ENCODE measurements around the gene ARL2BP. TPM values are rescaled to one million over a fixed set of nuclear protein-coding genes. Genes with fewer than 3 reads are reported as not detected.

Gene ARL2BP
- total and polyA plus RNA-seq, 2 donors (not counting 1 experiment from before 2014, with no cell fraction given) = 32.5 to 38.8 TPM

DNA sequence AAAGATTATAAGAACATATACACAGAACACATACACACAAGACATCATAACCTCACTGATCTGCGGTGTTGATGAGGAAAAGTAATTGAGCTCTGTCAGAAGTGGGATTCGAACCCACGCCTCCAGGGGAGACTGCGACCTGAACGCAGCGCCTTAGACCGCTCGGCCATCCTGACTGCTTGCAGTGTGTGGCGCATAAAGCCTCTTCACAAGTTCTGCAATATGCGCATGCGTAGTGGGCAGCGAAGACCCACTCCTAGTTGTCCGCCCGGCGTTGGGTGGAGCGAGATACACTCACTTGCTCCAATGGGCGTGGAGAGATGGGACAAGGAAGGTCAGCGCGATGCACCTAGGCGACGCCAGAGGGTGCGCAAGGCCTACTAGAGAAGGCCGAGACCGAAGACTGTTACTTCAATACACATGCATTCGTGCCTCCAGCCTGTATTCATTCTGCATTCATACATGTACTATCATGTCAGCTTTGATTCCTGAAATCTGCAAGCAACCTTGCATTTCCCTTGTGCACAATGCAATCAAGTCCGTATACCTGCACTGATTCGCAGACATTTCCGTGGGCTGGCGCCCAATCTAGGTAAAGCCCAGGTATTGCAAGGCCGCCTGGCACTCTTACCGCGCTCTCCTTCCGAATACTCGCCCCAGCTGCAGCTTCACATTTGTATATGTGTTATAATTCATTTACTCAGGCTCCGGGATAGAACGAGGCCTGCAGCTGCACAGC, 55.5 kb downstream of the ARL2BP start:
- no peaks in the 10 kb centered on the region for H4K20me1 ChIP-seq (ENCODE audit: control insufficient read depth, insufficient read depth, low read length, poor library complexity, severe bottlenecking)
- CTCF ChIA-PET = interaction anchor here (0.6 to 18.1 kb wide), 18 partner anchors 21 to 349 kb away, joined by 3 to 364 read pairs (median 4); partner anchors contain the start of genes CIAPIN1, COQ9 and POLR2C
- H3K79me2 ChIP-seq (ENCODE audit: control insufficient read depth, insufficient read depth, low read length) = no peaks in the 10 kb centered on the region
- H3K9ac ChIP-seq (ENCODE audit: low read length) = peak overlapping the region; percentile 82
- Mint-ChIP-seq H3K4me1 (peaks cover 19% of the 10 kb centered on the region), H3K4me3 (no peak overlapping the region), H3K27ac (no peak overlapping the region), H3K27me3 (no peaks in the 10 kb centered on the region), H3K9me3 (ENCODE audit: insufficient read depth) (no peaks in the 10 kb centered on the region)
- DNase-seq (peak; percentile 100), ATAC-seq (ENCODE audit: low read depth) (peak; percentile 93)
- H3K27me3 ChIP-seq (replicated peaks in 1 of 4; ENCODE audit: control extremely low read depth in 1 of 4, control insufficient read depth in 3 of 4, insufficient read depth in 4 of 4, low read length in 3 of 4) = no peaks in the 10 kb centered on the region
- H3K9me3 ChIP-seq (ENCODE audit: control extremely low read depth in 1 of 3, control insufficient read depth in 2 of 3, insufficient read depth in 1 of 3, low read length in 2 of 3) = no peaks in the 10 kb centered on the region
- WGBS (ENCODE audit: insufficient coverage) = 1% methylated on average over 29 of the region's 36 CpGs
- H3K4me2 ChIP-seq (replicated peaks; ENCODE audit: low read depth, low read length, poor library complexity, severe bottlenecking) = peak overlapping the region; percentile 78
- no peak for TF ChIP-seq EZH2 (IDR thresholded peaks at IDR 0.05; ENCODE audit: borderline replicate concordance, insufficient read depth, low read depth, low read length, poor library complexity, severe bottlenecking)
- TF ChIP-seq, protein P1, sequence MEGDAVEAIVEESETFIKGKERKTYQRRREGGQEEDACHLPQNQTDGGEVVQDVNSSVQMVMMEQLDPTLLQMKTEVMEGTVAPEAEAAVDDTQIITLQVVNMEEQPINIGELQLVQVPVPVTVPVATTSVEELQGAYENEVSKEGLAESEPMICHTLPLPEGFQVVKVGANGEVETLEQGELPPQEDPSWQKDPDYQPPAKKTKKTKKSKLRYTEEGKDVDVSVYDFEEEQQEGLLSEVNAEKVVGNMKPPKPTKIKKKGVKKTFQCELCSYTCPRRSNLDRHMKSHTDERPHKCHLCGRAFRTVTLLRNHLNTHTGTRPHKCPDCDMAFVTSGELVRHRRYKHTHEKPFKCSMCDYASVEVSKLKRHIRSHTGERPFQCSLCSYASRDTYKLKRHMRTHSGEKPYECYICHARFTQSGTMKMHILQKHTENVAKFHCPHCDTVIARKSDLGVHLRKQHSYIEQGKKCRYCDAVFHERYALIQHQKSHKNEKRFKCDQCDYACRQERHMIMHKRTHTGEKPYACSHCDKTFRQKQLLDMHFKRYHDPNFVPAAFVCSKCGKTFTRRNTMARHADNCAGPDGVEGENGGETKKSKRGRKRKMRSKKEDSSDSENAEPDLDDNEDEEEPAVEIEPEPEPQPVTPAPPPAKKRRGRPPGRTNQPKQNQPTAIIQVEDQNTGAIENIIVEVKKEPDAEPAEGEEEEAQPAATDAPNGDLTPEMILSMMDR (IDR thresholded peaks at IDR 0.05) = peak; percentile 92
- H3K27ac ChIP-seq (ENCODE audit: low read length in 2 of 2) = peak overlapping the region; percentile 76 to 85
- H3K4me3 ChIP-seq (ENCODE audit: control extremely low read depth in 1 of 5, extremely low read depth in 1 of 5, insufficient read depth in 1 of 5, low read depth in 2 of 5, low read length in 4 of 5) = peak overlapping the region; percentile 59 to 89 (median 71)
- H2AFZ ChIP-seq (ENCODE audit: insufficient read depth, low read depth, low read length, poor library complexity, severe bottlenecking) = peak overlapping the region; percentile 52
- no peaks in the 10 kb centered on the region for H3K36me3 ChIP-seq (replicated peaks in 1 of 2; ENCODE audit: control extremely low read depth in 1 of 2, control insufficient read depth in 1 of 2, extremely low read depth in 1 of 2, insufficient read depth in 2 of 2, low read length in 1 of 2)
- intact Hi-C loops (cut with micrococcal nuclease) = loop anchor here (1.0 to 5.0 kb wide), 10 partner anchors 49 to 349 kb away; partner anchors contain the start of genes ARL2BP, CIAPIN1, COQ9 and PSME3IP1
- H3K4me1 ChIP-seq (ENCODE audit: control insufficient read depth in 2 of 2, insufficient read depth in 2 of 2, low read length in 2 of 2) = peaks cover 14 to 31% of the 10 kb centered on the region in 2 donors
- POLR2A ChIA-PET = interaction anchor here (0.8 to 1.7 kb wide), 7 partner anchors 43 to 222 kb away, joined by 3 to 14 read pairs (median 4); partner anchors contain the start of genes ARL2BP and POLR2C

Data from B cell (primary cell).